CD1c-positive myeloid dendritic cell (primary cell): ENCODE data around the gene VOPP1.

Experiments
- DNase-seq: peaks from one replicate; pipeline ENCODE4 v3.0.0-alpha.2; 2016; ENCODE audit errors: extremely low spot score

VOPP1 gene

DNA sequence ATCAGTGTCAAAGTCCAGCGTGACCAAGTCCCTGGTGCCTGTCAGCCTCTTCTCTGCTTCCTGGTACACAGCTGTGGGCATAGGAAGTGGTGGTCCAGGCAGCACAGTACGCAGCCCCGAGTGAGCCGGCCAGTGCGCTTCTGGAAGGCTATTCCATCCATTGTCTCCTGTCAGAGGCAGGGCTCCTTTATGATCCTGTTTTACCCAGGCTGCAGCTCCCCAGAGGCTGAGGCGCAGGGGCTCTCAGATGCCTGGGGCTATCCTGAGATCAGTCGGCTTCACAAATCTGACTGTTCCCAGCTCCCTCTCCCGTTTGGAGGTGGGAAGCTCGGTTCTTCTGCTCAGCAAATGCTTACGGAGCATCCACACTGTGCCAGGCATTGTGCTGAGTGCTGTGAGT lies 136.8 kb downstream of the VOPP1 start:
- no peak for DNase-seq

DNA sequence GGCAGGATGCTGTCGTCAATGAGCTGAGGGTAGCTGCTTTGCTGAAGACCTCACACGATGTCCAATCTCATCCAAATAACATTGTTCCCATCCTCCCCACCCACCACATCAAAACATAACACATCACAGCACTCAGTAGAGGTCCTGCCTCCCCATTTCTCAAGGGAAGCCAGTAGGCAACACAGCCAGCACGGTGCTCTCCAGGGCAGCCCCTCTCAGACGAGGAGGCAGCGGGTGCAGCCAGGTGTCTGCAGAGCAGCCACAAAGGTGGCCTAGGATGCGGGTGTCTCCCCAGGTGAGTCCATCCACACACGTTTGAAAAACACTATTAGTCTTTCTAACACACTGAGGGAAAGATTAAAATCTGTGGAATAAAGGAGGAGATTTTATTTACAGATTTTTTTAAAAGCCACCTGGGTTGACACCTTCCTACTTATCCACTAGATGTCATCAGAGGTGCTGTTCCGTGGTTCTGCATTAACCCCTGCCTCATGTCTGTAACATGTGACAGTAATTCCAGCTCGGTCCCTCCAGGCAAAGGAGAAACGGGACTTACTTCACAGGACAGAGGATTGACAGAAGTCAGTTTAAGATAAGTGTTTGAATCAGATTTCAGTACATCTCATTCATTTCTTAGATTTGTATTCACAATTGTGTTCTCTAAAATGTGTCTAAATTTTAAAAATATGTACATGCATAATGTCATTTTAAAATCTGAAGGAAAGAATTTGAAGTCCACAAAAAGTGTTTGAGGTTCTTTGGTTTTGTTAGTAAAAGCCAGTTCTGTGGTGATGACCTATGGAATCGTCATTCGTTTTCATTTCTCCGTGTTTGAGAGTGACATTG lies 139.1 kb downstream of the VOPP1 start:
- peak; percentile 29 for DNase-seq

DNA sequence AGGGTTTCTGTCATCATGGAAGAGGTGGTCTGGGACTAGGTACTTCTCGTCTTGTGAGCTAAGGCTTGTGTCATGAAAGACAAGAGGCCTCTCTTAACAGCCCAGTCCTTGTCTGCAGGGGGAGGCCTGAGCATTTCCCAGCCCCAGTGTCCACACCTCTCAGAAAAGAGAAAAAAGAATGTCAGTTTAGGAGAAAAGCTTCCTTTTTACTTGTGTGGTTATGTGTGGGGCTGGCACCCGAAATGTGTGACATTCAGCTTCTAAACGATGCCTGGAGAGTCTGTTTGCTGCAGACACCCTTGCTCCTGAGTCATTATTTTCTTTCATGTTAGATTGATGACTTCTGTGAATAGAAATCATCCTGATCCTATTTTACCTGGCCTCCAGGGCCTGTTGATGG lies 139.8 kb downstream of the VOPP1 start:
- DNase-seq = no peak

DNA sequence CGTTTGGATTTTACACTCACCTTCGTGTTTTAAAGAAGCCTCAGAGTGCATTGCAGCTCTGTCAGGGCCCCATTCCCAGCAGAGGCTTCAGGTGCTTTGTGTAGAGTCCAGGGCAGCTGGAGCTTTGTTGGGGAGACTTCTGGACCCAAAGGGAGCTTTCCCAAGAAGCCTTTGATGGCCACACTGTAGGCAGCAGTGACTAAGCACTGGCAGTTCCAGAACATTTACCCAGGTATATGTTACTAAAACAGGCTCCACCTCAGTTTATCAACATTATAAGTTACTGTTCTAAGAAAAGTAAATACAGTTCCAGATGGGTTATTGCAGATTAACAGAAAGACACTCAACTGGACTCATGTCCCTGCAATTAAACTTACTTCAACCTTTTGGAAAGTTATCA lies 140.4 kb downstream of the VOPP1 start:
- DNase-seq = no peak

DNA sequence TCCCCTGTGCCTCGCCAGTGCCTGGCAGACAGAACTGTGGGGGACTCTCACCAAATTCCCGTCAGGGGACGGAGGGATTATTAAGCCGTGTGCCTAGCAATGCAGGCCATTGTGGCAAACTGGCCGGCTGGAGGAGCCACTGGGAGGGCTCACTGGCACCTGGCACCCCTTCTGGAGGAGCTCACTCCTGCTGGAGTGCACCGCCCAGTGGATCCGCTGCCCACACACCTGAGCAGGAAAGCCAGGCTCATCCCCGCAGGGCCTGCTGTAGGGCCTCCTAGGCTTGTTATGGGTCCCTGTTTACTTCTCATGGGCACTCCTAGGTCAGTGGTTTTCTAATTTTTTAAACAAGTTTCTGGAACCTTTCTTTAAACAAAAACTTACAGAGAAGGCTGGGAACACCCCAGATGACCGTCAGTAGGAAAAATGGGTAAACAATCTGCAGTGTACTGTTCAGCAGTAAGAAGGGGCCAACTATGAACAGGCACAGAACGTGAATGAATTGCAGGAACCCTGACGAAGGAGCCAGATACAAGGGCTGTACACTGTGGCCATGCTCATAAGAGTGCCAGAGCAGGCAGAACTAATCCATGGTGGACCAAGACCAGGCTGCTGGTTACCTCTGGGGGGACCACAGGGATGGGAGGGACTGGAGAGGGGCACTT lies 142.3 kb downstream of the VOPP1 start:
- no peak for DNase-seq

DNA sequence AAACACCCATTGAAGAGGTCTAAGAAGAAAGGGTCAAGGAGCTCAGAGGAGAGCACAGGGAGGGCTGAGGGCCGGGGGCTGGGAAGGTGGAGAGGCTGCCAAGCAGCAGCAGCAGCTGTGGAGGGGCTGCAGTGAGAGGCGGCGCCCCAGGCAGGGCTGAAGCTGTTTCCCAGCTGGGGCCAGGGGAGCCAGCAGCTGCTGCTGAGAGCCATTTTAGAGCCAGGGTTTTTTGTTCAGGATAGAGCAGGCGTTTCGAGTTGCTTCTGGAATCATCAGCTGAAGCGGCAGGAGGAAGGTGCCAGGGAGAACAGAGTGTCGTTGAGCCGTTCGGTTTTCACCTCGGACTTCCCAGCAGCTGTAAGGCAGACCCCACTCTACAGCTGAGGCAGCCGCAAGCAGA lies 144.5 kb downstream of the VOPP1 start:
- no peak for DNase-seq

DNA sequence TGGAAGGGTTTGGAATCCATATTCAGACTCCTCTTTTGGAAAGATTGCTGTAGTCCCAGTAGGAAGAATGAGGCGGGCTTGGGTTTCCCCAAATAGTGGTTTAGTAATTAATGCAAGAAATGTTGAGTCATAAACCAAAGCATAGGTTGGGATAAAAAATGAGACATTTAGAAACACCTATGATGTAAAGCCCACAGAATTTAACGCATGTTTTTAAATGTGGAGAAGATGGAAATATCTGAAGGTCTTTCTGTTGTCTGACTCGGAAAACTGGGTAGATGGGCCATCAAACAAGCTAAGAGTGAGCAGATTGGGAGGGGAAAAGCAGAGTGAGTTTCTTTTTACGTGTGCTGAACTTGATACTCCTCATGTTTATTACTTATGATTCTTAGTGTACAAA lies 145.0 kb downstream of the VOPP1 start:
- no peak for DNase-seq

DNA sequence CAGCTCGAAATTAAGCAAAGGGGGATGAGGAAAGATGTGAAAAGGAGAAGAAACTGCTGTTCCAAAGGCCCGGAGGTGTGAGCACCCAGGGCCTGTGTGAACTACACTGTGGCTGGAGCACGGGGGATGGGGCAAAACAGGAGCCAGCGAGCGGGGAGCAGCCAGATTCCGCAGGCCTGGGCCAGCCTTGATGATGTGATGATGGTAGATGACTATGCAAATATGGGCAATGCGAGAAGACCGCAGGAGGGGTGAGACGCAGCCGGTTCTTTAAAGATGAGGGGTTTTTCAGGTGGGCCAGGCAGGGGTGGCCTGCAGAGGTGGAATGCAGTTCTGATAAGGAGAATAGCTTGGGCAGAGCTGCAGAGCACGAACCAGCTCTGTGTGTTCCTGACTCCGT lies 145.6 kb downstream of the VOPP1 start:
- DNase-seq = no peak

DNA sequence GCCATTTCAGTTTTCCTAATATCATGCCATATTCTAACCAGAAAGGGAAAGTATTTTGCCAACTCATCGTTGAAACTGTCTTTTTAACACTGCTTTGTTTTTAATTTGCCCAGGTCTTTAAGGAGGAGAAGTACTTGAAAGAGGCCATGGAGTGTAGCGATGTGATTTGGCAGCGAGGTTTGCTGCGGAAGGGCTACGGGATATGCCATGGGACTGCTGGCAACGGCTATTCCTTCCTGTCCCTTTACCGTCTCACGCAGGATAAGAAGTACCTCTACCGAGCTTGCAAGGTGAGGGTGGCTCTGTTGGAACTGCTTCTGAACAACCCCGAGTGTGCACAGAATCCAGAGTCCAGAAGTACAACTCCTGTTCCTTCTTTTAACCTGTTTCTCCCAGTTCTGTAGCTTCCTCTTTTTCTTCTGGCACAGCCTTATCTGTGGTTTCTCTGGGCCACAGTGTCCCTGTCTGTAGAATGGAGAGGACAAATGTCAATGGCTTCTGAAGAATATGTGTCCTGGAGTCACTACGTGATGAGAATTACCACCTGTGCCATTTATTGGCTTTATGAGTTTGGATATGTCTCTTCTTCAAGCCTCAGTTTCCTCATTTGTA lies 147.1 kb downstream of the VOPP1 start:
- DNase-seq = peak; percentile 5

DNA sequence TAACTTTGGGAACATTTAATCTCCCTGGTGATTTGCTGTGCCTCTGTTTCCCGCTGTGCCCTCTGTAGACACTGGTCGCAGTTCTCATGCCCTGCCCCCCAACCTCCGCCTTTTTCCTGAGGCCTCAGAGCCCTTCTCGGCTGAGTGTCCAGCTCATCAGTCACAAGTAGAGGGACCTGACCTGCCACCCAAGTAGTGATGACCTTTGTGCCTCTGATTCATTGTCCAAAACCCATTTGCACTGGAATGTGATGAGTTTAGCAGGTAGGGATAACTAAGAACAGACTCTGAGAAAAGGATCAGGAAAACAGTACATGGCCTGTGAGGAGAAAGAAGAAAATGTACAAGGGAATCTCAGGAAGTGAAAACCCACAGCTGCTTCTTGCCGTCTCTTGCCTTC lies 148.4 kb downstream of the VOPP1 start:
- DNase-seq = no peak

DNA sequence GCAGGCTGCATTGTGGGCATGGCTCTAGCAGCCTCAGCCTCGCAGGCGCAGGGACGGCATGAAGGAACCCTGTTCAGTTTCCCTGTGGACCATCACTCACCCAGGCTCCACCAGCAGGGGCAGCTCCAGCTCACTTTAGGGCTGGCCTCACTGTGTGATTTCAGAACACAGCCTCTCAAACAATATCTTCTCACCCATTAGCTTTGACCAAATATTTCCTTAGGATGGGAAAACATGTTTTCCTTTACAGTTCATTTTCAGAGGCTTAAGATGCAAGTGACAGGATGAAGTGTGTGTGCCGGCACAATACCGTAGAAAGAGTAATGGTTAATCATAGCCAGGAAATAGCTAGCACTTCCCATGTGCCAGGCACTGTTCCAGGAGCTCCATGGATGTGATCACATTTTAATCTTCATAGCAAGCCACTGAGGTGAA lies 149.0 kb downstream of the VOPP1 start:
- DNase-seq = no peak
